ENCODE measurements around the gene TMA7.

The TMA7 gene

GRCh38 chr3:48404440-48405342 lies 35.4 kb upstream of the TMA7 start:
- H3K27me3 Mint-ChIP-seq = no peaks in the 10 kb centered on the region

GRCh38 chr3:48405343-48405881 lies 34.6 kb upstream of the TMA7 start:
- Mint-ChIP-seq H3K4me1 (ENCODE audit: low read depth) (no peaks in the 10 kb centered on the region), H3K27ac (no peak overlapping the region), H3K9me3 (no peaks in the 10 kb centered on the region), H3K27me3 (no peaks in the 10 kb centered on the region), H3K36me3 (ENCODE audit: low read depth) (no peaks in the 10 kb centered on the region), H3K4me3 (no peak overlapping the region)
- intact Hi-C loops (cut with micrococcal nuclease) = no loop called here

More at GRCh38 chr3:48404440-48405342, 35.4 kb upstream of the TMA7 start:
- no peaks in the 10 kb centered on the region for H3K9me3 Mint-ChIP-seq
- H3K4me3 Mint-ChIP-seq = no peak overlapping the region
- H3K27ac Mint-ChIP-seq = no peak overlapping the region
- intact Hi-C loops (cut with micrococcal nuclease) = no loop called here
- H3K36me3 Mint-ChIP-seq (ENCODE audit: low read depth) = no peaks in the 10 kb centered on the region
- H3K4me1 Mint-ChIP-seq (ENCODE audit: low read depth) = no peaks in the 10 kb centered on the region

GRCh38 chr3:48405971-48406370 lies 34.1 kb upstream of the TMA7 start:
- Mint-ChIP-seq H3K36me3 (ENCODE audit: low read depth) (no peaks in the 10 kb centered on the region), H3K27ac (no peak overlapping the region), H3K27me3 (no peaks in the 10 kb centered on the region), H3K9me3 (no peaks in the 10 kb centered on the region), H3K4me3 (no peak overlapping the region), H3K4me1 (ENCODE audit: low read depth) (no peaks in the 10 kb centered on the region)
- intact Hi-C loops (cut with micrococcal nuclease) = no loop called here

- no peaks in the 10 kb centered on the region for H3K9me3 Mint-ChIP-seq
- no peaks in the 10 kb centered on the region for H3K4me1 Mint-ChIP-seq (ENCODE audit: low read depth)
- H3K27ac Mint-ChIP-seq = no peak overlapping the region
- no peaks in the 10 kb centered on the region for H3K27me3 Mint-ChIP-seq
- H3K36me3 Mint-ChIP-seq (ENCODE audit: low read depth) = no peaks in the 10 kb centered on the region
- no peak overlapping the region for H3K4me3 Mint-ChIP-seq
- intact Hi-C loops (cut with micrococcal nuclease) = no loop called here
Observed at GRCh38 chr3:48406443-48407431, 33.3 kb upstream of the TMA7 start.

GRCh38 chr3:48407542-48408099 lies 32.4 kb upstream of the TMA7 start:
- no peaks in the 10 kb centered on the region for H3K36me3 Mint-ChIP-seq (ENCODE audit: low read depth)
- no peak overlapping the region for H3K4me3 Mint-ChIP-seq
- no peaks in the 10 kb centered on the region for H3K9me3 Mint-ChIP-seq
- no peaks in the 10 kb centered on the region for H3K4me1 Mint-ChIP-seq (ENCODE audit: low read depth)
- H3K27ac Mint-ChIP-seq = no peak overlapping the region
- intact Hi-C loops (cut with micrococcal nuclease) = no loop called here
- H3K27me3 Mint-ChIP-seq = no peaks in the 10 kb centered on the region

- Mint-ChIP-seq H3K27me3 (no peaks in the 10 kb centered on the region), H3K4me1 (ENCODE audit: low read depth) (no peaks in the 10 kb centered on the region), H3K27ac (no peak overlapping the region), H3K4me3 (no peak overlapping the region), H3K9me3 (no peaks in the 10 kb centered on the region), H3K36me3 (ENCODE audit: low read depth) (no peaks in the 10 kb centered on the region)
- intact Hi-C loops (cut with micrococcal nuclease) = no loop called here
Observed at GRCh38 chr3:48408823-48409281, 31.2 kb upstream of the TMA7 start.

- Mint-ChIP-seq H3K4me1 (ENCODE audit: low read depth) (no peaks in the 10 kb centered on the region), H3K9me3 (no peaks in the 10 kb centered on the region), H3K27ac (no peak overlapping the region), H3K27me3 (no peaks in the 10 kb centered on the region), H3K4me3 (no peak overlapping the region), H3K36me3 (ENCODE audit: low read depth) (no peaks in the 10 kb centered on the region)
- intact Hi-C loops (cut with micrococcal nuclease) = no loop called here
Observed at GRCh38 chr3:48409291-48410201, 30.5 kb upstream of the TMA7 start.

GRCh38 chr3:48410205-48411040 lies 29.6 kb upstream of the TMA7 start:
- Mint-ChIP-seq H3K4me3 (no peak overlapping the region), H3K27ac (no peak overlapping the region), H3K27me3 (no peaks in the 10 kb centered on the region), H3K9me3 (no peaks in the 10 kb centered on the region), H3K4me1 (ENCODE audit: low read depth) (no peaks in the 10 kb centered on the region), H3K36me3 (ENCODE audit: low read depth) (no peaks in the 10 kb centered on the region)
- intact Hi-C loops (cut with micrococcal nuclease) = no loop called here

GRCh38 chr3:48411041-48411588 lies 28.9 kb upstream of the TMA7 start:
- no peak overlapping the region for H3K27ac Mint-ChIP-seq
- no peak overlapping the region for H3K4me3 Mint-ChIP-seq
- no peaks in the 10 kb centered on the region for H3K27me3 Mint-ChIP-seq
- H3K4me1 Mint-ChIP-seq (ENCODE audit: low read depth) = no peaks in the 10 kb centered on the region
- H3K9me3 Mint-ChIP-seq = no peaks in the 10 kb centered on the region
- H3K36me3 Mint-ChIP-seq (ENCODE audit: low read depth) = no peaks in the 10 kb centered on the region
- intact Hi-C loops (cut with micrococcal nuclease) = no loop called here

- no peaks in the 10 kb centered on the region for H3K4me1 Mint-ChIP-seq (ENCODE audit: low read depth)
- no peaks in the 10 kb centered on the region for H3K36me3 Mint-ChIP-seq (ENCODE audit: low read depth)
- H3K9me3 Mint-ChIP-seq = no peaks in the 10 kb centered on the region
- H3K27ac Mint-ChIP-seq = no peak overlapping the region
- H3K27me3 Mint-ChIP-seq = no peaks in the 10 kb centered on the region
- intact Hi-C loops (cut with micrococcal nuclease) = no loop called here
- H3K4me3 Mint-ChIP-seq = no peak overlapping the region
Observed at GRCh38 chr3:48411606-48412374, 28.3 kb upstream of the TMA7 start.

- Mint-ChIP-seq H3K4me3 (no peak overlapping the region), H3K27me3 (no peaks in the 10 kb centered on the region), H3K27ac (no peak overlapping the region), H3K4me1 (ENCODE audit: low read depth) (no peaks in the 10 kb centered on the region), H3K9me3 (no peaks in the 10 kb centered on the region), H3K36me3 (ENCODE audit: low read depth) (no peaks in the 10 kb centered on the region)
- intact Hi-C loops (cut with micrococcal nuclease) = no loop called here
Observed at GRCh38 chr3:48412375-48413001, 27.6 kb upstream of the TMA7 start.
